ENCODE results near the gene MRGPRF.

DNA sequence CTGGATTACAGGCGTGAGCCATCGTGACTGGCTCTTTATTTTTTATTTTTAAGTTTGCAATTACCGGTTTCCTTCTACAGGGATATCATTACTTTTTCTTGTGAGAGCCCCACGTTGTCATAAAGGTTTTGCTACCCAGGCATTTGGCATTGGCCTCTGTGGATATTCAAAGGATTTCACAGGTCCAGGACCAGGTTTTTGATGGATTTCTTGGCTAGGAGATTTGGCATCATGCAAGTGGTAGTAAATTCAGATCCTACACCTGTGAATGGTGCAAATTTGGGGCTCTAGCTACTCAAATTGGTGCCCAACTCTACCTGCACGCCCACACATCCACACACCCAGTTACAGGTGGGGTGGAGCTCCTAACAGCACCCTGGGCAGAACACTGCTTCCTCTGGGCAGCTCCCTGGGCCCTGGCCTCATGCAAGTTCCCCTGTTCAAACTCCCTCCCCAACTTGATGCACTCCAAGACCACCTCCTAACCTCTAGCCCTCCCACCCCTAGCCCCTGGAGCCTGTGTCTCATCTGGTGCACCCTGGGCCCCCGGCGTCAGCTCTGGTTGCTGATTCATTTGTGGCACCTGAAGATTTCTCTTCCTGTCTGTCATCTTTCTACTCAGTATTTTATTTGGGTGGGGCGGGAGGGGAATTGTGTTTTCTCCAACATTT lies 23.0 kb downstream of the MRGPRF start:
- TF ChIP-seq, protein P1, sequence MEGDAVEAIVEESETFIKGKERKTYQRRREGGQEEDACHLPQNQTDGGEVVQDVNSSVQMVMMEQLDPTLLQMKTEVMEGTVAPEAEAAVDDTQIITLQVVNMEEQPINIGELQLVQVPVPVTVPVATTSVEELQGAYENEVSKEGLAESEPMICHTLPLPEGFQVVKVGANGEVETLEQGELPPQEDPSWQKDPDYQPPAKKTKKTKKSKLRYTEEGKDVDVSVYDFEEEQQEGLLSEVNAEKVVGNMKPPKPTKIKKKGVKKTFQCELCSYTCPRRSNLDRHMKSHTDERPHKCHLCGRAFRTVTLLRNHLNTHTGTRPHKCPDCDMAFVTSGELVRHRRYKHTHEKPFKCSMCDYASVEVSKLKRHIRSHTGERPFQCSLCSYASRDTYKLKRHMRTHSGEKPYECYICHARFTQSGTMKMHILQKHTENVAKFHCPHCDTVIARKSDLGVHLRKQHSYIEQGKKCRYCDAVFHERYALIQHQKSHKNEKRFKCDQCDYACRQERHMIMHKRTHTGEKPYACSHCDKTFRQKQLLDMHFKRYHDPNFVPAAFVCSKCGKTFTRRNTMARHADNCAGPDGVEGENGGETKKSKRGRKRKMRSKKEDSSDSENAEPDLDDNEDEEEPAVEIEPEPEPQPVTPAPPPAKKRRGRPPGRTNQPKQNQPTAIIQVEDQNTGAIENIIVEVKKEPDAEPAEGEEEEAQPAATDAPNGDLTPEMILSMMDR (IDR thresholded peaks at IDR 0.05; ENCODE audit: poor library complexity, severe bottlenecking) = no peak
- no peak for TF ChIP-seq EZH2 (IDR thresholded peaks at IDR 0.05; ENCODE audit: borderline replicate concordance, insufficient read depth, low read length, poor library complexity, severe bottlenecking)

Measured in neural cell (in vitro differentiated cells).